ES-I3 (cell line): ENCODE measurements around the gene PRAME.

ENCODE experiments used
- H3K36me3 ChIP-seq: 2 replicates; pipeline ENCODE4 v1.6.1; 2013; ENCODE audit warnings: mild to moderate bottlenecking, low read length, control low read depth, moderate library complexity; ENCODE audit not compliant: insufficient read depth
- H3K4me1 ChIP-seq: 2 replicates; pipeline ENCODE4 v1.6.1; 2013; ENCODE audit warnings: mild to moderate bottlenecking, control low read depth, low read length; ENCODE audit not compliant: insufficient read depth
- H3K9ac ChIP-seq: 2 replicates; pipeline ENCODE4 v1.6.1; 2013; ENCODE audit warnings: low read depth, mild to moderate bottlenecking, low read length, moderate library complexity
- H3K9me3 ChIP-seq: 2 replicates; pipeline ENCODE4 v1.6.1; 2013; ENCODE audit warnings: mild to moderate bottlenecking, low read length, moderate library complexity; ENCODE audit not compliant: control insufficient read depth, insufficient read depth

Gene PRAME

GRCh38 chr22:22571429-22571828 is 12.4 kb upstream of the PRAME start:
- Histone ChIP-seq H3K4me1 (no peaks in the 10 kb centered on the region), H3K36me3 (no peaks in the 10 kb centered on the region), H3K9me3 (no peaks in the 10 kb centered on the region), H3K9ac (no peak overlapping the region)

DNA sequence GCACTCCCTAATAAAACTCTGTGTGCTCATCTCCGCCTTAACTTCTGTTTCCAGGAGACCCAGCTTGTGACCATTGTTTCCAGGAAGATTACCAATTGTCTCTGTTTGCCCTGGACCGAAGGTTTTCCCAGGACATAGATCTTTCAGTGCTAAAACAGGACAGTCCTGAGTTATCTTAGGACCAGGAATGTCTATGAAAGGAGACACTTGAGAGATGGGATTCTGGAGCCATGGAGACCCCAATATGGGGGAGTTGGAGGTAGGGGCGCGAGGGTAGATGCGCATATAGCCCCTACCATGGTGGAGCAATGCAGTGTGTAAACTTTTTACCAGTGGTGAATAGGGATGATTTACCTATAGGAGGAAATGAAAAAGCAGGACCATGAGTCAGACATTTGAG is 10.2 kb upstream of the PRAME start:
- no peak overlapping the region for H3K9ac ChIP-seq
- H3K4me1 ChIP-seq = no peaks in the 10 kb centered on the region
- no peaks in the 10 kb centered on the region for H3K9me3 ChIP-seq
- H3K36me3 ChIP-seq = no peaks in the 10 kb centered on the region

GRCh38 chr22:22565981-22566380 is 6.9 kb upstream of the PRAME start:
- H3K4me1 ChIP-seq = no peaks in the 10 kb centered on the region
- H3K9ac ChIP-seq = no peak overlapping the region
- H3K36me3 ChIP-seq = no peaks in the 10 kb centered on the region
- no peaks in the 10 kb centered on the region for H3K9me3 ChIP-seq

GRCh38 chr22:22558071-22558971 is 744 bp downstream of the PRAME start:
- H3K9me3 ChIP-seq = no peaks in the 10 kb centered on the region
- H3K36me3 ChIP-seq = no peaks in the 10 kb centered on the region
- H3K4me1 ChIP-seq = no peaks in the 10 kb centered on the region
- no peak overlapping the region for H3K9ac ChIP-seq

DNA sequence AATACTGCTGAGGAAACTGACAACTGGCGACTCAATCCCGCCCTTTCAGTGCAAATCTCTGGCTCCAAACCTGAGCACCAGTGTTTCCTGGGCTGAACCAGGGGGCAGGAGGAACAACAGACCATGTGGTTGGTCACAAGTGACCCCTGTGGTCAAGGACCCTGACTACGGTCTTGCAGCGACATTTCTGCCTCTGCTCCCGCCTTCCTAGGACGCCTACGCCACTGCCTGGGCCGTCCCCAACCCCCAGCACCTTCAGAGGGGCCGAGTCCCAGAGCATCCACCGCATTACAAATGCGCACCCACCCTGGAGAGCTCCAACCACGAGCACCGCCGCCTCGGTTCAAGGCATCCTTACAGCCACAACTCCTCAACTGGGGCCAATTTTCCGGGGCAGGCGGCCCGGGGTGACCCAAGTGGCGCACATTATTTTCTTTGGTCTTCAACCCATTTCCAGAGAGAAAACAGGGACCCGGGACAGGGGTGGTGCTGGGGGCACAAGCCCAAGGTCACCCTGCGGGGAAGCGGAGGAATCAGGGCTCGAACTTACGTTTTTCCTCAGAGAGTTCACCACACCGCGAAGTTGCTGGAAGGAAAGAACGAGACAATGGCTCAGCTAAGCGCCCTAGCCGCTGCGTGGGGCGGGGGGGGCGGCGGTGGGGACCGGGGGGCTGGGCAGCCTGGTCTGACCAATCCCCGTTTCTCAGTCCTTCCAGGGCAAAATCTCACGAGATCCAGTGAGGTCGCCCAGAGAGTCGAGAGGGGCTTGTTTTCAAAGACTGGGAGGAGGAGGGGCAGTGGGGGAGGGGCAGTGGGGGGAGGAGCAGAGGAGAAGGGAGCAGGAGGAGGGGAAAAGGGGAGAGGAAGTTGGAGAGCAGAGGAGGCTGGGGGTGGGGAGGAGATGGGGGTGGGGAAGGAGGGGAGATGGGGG is 1.8 kb downstream of the PRAME start:
- no peak overlapping the region for H3K9ac ChIP-seq
- no peaks in the 10 kb centered on the region for H3K36me3 ChIP-seq
- H3K9me3 ChIP-seq = no peaks in the 10 kb centered on the region
- no peaks in the 10 kb centered on the region for H3K4me1 ChIP-seq

GRCh38 chr22:22556578-22556977 is 2.5 kb downstream of the PRAME start:
- H3K9me3 ChIP-seq = no peaks in the 10 kb centered on the region
- no peaks in the 10 kb centered on the region for H3K4me1 ChIP-seq
- no peaks in the 10 kb centered on the region for H3K36me3 ChIP-seq
- H3K9ac ChIP-seq = no peak overlapping the region

DNA sequence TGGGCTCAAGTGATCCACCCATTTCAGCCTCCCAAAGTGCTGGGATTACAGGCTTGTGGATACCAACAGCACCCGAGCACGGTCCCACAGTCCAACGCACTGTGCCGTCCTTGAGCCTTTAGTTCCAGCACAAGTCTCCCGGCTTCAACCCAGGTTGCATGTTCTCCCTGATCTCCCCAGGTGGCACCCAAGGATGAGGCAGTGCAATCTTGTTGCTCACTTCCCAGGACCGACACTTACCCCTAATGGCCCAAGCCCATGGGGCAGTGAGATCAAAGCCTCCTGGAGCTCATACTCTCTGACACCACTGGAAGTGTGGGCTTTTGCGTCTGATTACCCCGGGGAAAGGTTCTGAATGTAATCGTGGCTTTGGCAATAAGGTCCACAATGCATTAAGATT is 3.5 kb downstream of the PRAME start:
- H3K9me3 ChIP-seq = no peaks in the 10 kb centered on the region
- H3K36me3 ChIP-seq = no peaks in the 10 kb centered on the region

GRCh38 chr22:22554587-22555284 is 4.3 kb downstream of the PRAME start:
- no peaks in the 10 kb centered on the region for H3K4me1 ChIP-seq
- H3K9ac ChIP-seq = no peak overlapping the region
- no peaks in the 10 kb centered on the region for H3K9me3 ChIP-seq
- H3K36me3 ChIP-seq = no peaks in the 10 kb centered on the region

More for the DNA sequence above, 3.5 kb downstream of the PRAME start:
- Histone ChIP-seq H3K9ac (no peak overlapping the region), H3K4me1 (no peaks in the 10 kb centered on the region)

- Histone ChIP-seq H3K9ac (no peak overlapping the region), H3K9me3 (no peaks in the 10 kb centered on the region), H3K4me1 (no peaks in the 10 kb centered on the region), H3K36me3 (no peaks in the 10 kb centered on the region)
These were observed 5.1 kb downstream of the PRAME start for GRCh38 chr22:22553735-22554586.

DNA sequence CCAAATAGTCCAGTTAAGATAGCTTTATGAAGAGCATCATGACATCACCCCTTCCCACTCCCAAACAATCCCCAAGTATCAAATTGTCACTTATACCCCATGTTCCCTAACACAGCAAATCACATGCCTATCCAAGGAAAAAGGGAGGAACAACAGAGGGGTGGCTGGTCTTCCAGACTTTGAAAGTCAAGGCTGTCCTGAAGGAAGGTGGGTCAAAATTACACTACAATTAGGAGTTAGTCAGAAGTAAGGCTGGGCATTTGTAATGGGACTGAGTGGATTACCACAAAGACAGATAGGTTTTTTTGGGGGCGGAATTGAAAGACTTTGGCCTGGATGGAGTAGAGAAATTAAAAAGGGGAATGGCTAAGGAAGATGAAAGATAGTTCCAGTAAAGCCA is 5.9 kb downstream of the PRAME start:
- H3K36me3 ChIP-seq = no peaks in the 10 kb centered on the region
- H3K4me1 ChIP-seq = no peaks in the 10 kb centered on the region
- no peaks in the 10 kb centered on the region for H3K9me3 ChIP-seq
- H3K9ac ChIP-seq = no peak overlapping the region

DNA sequence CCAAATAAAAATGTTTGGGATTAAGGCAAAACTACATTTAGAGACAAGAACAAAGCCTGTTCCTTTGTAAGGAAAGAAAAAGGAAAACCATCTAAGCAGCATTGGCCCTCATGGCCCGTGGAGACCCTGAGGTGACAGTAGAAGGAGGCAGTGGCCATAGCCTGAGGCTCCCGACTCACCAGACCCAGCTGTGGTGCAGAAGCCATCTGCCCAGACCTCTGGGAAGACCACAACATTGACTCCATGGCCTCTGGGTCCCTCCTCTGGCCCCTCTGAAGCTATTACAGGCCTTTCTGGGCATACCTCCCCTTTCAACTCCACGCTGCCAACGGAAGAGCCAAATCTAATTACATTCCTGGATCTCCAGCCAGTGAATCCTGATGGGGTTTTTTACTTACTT is 6.4 kb downstream of the PRAME start:
- H3K36me3 ChIP-seq = no peaks in the 10 kb centered on the region
- no peaks in the 10 kb centered on the region for H3K4me1 ChIP-seq
- no peak overlapping the region for H3K9ac ChIP-seq
- no peaks in the 10 kb centered on the region for H3K9me3 ChIP-seq

- H3K9me3 ChIP-seq = no peaks in the 10 kb centered on the region
- no peaks in the 10 kb centered on the region for H3K4me1 ChIP-seq
- H3K9ac ChIP-seq = no peak overlapping the region
- no peaks in the 10 kb centered on the region for H3K36me3 ChIP-seq
These were observed 8.2 kb downstream of the PRAME start for GRCh38 chr22:22550789-22551434.

GRCh38 chr22:22548910-22549309 is 10.2 kb downstream of the PRAME start:
- Histone ChIP-seq H3K36me3 (no peaks in the 10 kb centered on the region), H3K9me3 (no peaks in the 10 kb centered on the region), H3K4me1 (no peaks in the 10 kb centered on the region), H3K9ac (no peak overlapping the region)
